Esophagus muscularis mucosa (tissue), 4 donors: Measurements from ENCODE around the gene PRRX2.

Experiments used
- CTCF ChIP-seq, 3 experiments: fragments of 200-600 bp in 2 of 3; fragments of 450-650 bp in 1 of 3; sonication (generic) in 2 of 3; IDR thresholded peaks; one replicate each; pipeline ENCODE4 v1.5.1; 2017 to 2019; ENCODE audit warnings: antibody characterized with exemption in 3 of 3, mild to moderate bottlenecking in 2 of 3, moderate library complexity in 1 of 3
- EP300 ChIP-seq: sonication (generic); formaldehyde crosslinking; IDR thresholded peaks from one replicate; pipeline ENCODE4 v1.6.1; 2017; ENCODE audit warnings: antibody characterized with exemption
- POLR2A ChIP-seq: fragments of 450-650 bp; IDR thresholded peaks from one replicate; pipeline ENCODE4 v1.6.1; 2017; ENCODE audit warnings: antibody characterized with exemption, moderate library complexity, mild to moderate bottlenecking, low read depth
- POLR2AphosphoS5 ChIP-seq, 2 donors: sonication (generic); formaldehyde crosslinking; IDR thresholded peaks; one replicate each; pipeline ENCODE4 v1.6.1; 2017; ENCODE audit warnings: antibody characterized with exemption in 2 of 2

- TF ChIP-seq CTCF (IDR thresholded peaks at IDR 0.05) = peak in 2 of 3 experiments; percentile 100
- no peak for TF ChIP-seq EP300
- TF ChIP-seq POLR2A = no peak
- TF ChIP-seq POLR2AphosphoS5 (IDR thresholded peaks at IDR 0.05) = peak; percentile 90 to 94
These were observed 23.5 kb upstream of the PRRX2 start, which contains the start of gene ASB6 for GRCh38 chr9:129641750-129642585.
